ENCODE data around the gene DHX29. TPM values are rescaled to one million over a fixed set of nuclear protein-coding genes. Genes with fewer than 3 reads are reported as not detected.

Gene DHX29
- polyA plus RNA-seq, 1 donor (not counting 4 experiments of a cell fraction or from before 2014, with no cell fraction given) = 18.8 TPM

GRCh38 chr5:55223812-55224240 is 83.7 kb downstream of the DHX29 start:
- H3K4me2 ChIP-seq (ENCODE audit: control insufficient read depth, extremely low read depth, insufficient read depth, low read depth, low read length) = no peak overlapping the region
- H3K9me3 ChIP-seq (ENCODE audit: control insufficient read depth, low read depth, low read length) = peaks cover 2% of the 10 kb centered on the region
- no peak overlapping the region for H3K9ac ChIP-seq (ENCODE audit: control insufficient read depth, extremely low read depth, insufficient read depth, low read length)
- FAIRE-seq = no peak
- peaks cover 5% of the 10 kb centered on the region for H3K4me1 ChIP-seq (ENCODE audit: control insufficient read depth, extremely low read depth, insufficient read depth, low read length)
- TF ChIP-seq CTCF (optimal IDR thresholded peaks at IDR 0.05 in 1 of 3, IDR thresholded peaks at IDR 0.05 in 1 of 3, conservative IDR thresholded peaks at IDR 0.05 in 1 of 3; ENCODE audit: extremely low read depth in 1 of 3, insufficient read depth in 2 of 3, low read length in 3 of 3) = no peak
- TF ChIP-seq EZH2 (IDR thresholded peaks at IDR 0.05; ENCODE audit: low read length) = no peak
- no peaks in the 10 kb centered on the region for H3K36me3 ChIP-seq (ENCODE audit: control insufficient read depth in 2 of 2, extremely low read depth in 1 of 2, insufficient read depth in 2 of 2, low read length in 2 of 2)
- dilution Hi-C loops (cut with MboI; ENCODE audit: extremely low pct_ligation_motif_present, low sequenced_read_pairs) = no loop called here
- H3K27me3 ChIP-seq (ENCODE audit: control insufficient read depth, extremely low read depth, insufficient read depth, low read length) = peaks cover 51% of the 10 kb centered on the region
- no peaks in the 10 kb centered on the region for H3K9me1 ChIP-seq (ENCODE audit: control insufficient read depth, extremely low read depth, insufficient read depth, low read length)
- no peak for DNase-seq (ENCODE audit: low read depth, low spot score)
- H3K79me2 ChIP-seq (ENCODE audit: control insufficient read depth, insufficient read depth, low read length) = no peaks in the 10 kb centered on the region
- H3K4me3 ChIP-seq (ENCODE audit: control insufficient read depth in 2 of 3, extremely low read depth in 1 of 3, insufficient read depth in 2 of 3, low read depth in 1 of 3, low read length in 3 of 3) = no peak overlapping the region
- H2AFZ ChIP-seq (ENCODE audit: control insufficient read depth, low read length) = no peak overlapping the region
- H4K20me1 ChIP-seq (ENCODE audit: control insufficient read depth, extremely low read depth, insufficient read depth, low read length) = no peaks in the 10 kb centered on the region
- H3K27ac ChIP-seq (ENCODE audit: control insufficient read depth, insufficient read depth, low read length) = no peak overlapping the region

DNA sequence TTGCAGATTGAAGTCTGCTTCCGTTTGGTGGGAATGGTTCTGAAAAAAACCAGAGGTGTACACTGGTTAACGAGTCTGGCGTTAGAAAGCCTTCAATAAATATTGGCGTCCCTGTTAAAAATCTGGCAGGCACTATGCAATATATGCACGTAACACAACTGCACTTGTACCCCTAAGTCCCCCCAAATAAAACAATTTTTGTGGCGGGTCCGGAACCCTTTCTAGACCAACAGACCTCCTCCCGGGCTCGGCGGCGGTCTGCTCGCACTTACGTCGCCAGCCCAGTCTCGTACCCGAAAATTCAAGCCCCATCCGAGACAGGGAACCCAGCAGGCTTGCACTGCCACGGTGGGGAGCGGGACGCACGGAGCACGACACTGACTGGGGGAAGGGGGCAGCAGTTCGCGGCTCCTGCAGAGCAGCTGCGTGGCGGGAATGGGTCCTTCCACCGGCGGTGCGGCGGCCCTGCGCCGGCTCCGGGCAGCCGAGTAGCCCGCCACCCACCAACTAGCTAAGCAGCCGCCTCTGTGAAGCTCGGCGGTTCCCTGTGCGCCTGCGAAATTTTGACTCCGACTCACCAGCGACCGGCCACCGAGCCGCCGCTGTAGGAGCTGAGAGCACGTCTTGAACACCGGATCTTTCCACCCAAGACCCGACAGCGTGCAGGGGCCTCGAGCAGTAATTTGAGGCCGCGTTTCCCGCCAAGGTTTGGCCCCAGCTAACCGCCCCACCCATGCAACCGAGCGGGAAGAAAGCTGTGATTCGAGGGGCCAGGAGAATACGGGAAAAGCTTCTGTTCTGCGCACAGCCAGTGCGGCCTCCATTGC is 84.3 kb downstream of the DHX29 start:
- Histone ChIP-seq H2AFZ (ENCODE audit: control insufficient read depth, low read length) (no peak overlapping the region), H3K4me3 (ENCODE audit: control insufficient read depth in 2 of 3, extremely low read depth in 1 of 3, insufficient read depth in 2 of 3, low read depth in 1 of 3, low read length in 3 of 3) (no peak overlapping the region), H3K9me1 (ENCODE audit: control insufficient read depth, extremely low read depth, insufficient read depth, low read length) (no peaks in the 10 kb centered on the region), H3K9ac (ENCODE audit: control insufficient read depth, extremely low read depth, insufficient read depth, low read length) (no peak overlapping the region), H3K79me2 (ENCODE audit: control insufficient read depth, insufficient read depth, low read length) (no peaks in the 10 kb centered on the region), H3K9me3 (ENCODE audit: control insufficient read depth, low read depth, low read length) (peaks cover 2% of the 10 kb centered on the region), H4K20me1 (ENCODE audit: control insufficient read depth, extremely low read depth, insufficient read depth, low read length) (no peaks in the 10 kb centered on the region), H3K4me2 (ENCODE audit: control insufficient read depth, extremely low read depth, insufficient read depth, low read depth, low read length) (no peak overlapping the region), H3K4me1 (ENCODE audit: control insufficient read depth, extremely low read depth, insufficient read depth, low read length) (peaks cover 8% of the 10 kb centered on the region), H3K27me3 (ENCODE audit: control insufficient read depth, extremely low read depth, insufficient read depth, low read length) (peaks cover 47% of the 10 kb centered on the region), H3K27ac (ENCODE audit: control insufficient read depth, insufficient read depth, low read length) (no peak overlapping the region), H3K36me3 (ENCODE audit: control insufficient read depth in 2 of 2, extremely low read depth in 1 of 2, insufficient read depth in 2 of 2, low read length in 2 of 2) (no peaks in the 10 kb centered on the region)
- FAIRE-seq = no peak
- TF ChIP-seq CTCF (optimal IDR thresholded peaks at IDR 0.05 in 1 of 3, IDR thresholded peaks at IDR 0.05 in 1 of 3, conservative IDR thresholded peaks at IDR 0.05 in 1 of 3; ENCODE audit: extremely low read depth in 1 of 3, insufficient read depth in 2 of 3, low read length in 3 of 3) (no peak), EZH2 (IDR thresholded peaks at IDR 0.05; ENCODE audit: low read length) (no peak)
- dilution Hi-C loops (cut with MboI; ENCODE audit: extremely low pct_ligation_motif_present, low sequenced_read_pairs) = no loop called here
- no peak for DNase-seq (ENCODE audit: low read depth, low spot score)
